Subcutaneous abdominal adipose tissue (tissue), 5 donors: ENCODE measurements around the gene DUOX1.

Source experiments
- H3K27ac ChIP-seq: one replicate; pipeline ENCODE4 v1.7.0; 2013; ENCODE audit warnings: low read depth, mild to moderate bottlenecking, inconsistent platforms, low read length, moderate library complexity
- H3K27me3 ChIP-seq, 5 donors: one replicate each; pipeline ENCODE4 v1.7.0; 2013; ENCODE audit warnings: low read length in 5 of 5, inconsistent platforms in 1 of 5; ENCODE audit not compliant: control insufficient read depth in 5 of 5, insufficient read depth in 4 of 5
- H3K36me3 ChIP-seq, 5 donors: one replicate each; pipeline ENCODE4 v1.7.0; 2013; ENCODE audit warnings: low read length in 5 of 5; ENCODE audit not compliant: control insufficient read depth in 5 of 5, insufficient read depth in 5 of 5
- H3K4me1 ChIP-seq, 5 donors: one replicate each; pipeline ENCODE4 v1.7.0; 2013; ENCODE audit warnings: low read length in 5 of 5, mild to moderate bottlenecking in 3 of 5, moderate library complexity in 1 of 5; ENCODE audit not compliant: control insufficient read depth in 5 of 5, insufficient read depth in 5 of 5
- H3K4me3 ChIP-seq, 5 donors: one replicate each; pipeline ENCODE4 v1.7.0; 2013; ENCODE audit warnings: low read length in 5 of 5, low read depth in 1 of 5
- H3K9ac ChIP-seq, 5 donors: one replicate each; pipeline ENCODE4 v1.7.0; 2013; ENCODE audit warnings: low read length in 5 of 5, mild to moderate bottlenecking in 4 of 5, moderate library complexity in 3 of 5
- H3K9me3 ChIP-seq, 5 donors: one replicate each; pipeline ENCODE4 v1.7.0; 2013; ENCODE audit warnings: low read length in 5 of 5; ENCODE audit not compliant: control insufficient read depth in 5 of 5
- donor health status: healthy.
- donor health status: healthy.
- donor health status: healthy.
- donor health status: healthy.
- donor health status: healthy.

Gene DUOX1

DNA sequence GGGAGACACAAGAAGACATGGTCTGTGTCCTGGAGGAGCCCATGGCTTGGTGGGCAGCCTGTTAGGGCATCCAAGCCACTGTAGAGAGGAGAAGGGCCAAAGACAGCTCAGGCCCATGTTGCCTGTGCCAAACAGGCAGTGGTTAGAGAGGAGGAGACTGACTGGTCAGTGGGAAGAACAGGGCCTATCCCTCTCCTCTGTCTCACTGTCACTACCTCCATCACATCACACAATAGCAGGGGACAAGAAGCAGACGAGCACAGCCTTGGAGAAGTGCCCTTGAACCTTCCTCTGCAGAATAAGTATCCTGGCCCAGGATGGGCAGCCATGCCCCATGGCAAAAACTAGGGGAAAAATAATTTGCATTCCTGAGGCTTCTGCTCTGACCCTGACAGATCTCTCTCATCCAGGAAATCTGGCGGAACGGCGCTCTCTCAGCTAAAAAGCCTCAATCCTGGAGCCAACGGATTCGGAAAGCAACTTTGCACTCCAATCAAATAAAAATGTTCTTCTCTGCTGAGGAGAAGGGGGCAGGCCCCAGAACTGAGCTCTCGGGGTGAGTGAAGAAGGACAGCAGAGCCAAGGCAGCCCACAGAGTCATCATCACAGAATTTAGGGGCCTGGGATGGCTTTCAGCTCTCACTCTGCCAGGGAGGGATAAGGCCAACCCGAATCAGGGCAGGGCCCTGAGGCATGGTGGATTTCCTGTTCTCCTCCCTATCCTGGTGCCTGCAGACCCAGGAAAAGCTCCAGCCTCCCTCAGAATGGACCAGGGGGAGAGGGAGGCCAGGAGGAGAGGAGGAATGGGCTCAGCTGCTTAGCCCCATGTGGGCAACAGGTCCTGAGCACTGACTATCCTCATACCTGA lies 56.3 kb downstream of the DUOX1 start:
- H3K4me1 ChIP-seq = peaks cover 0 to 23% (median 18%) of the 10 kb centered on the region in 5 donors
- H3K9ac ChIP-seq = peak overlapping the region in 1 of 5 donors; percentile 38
- peak overlapping the region in 3 of 5 donors; percentile 50 to 55 (median 53) for H3K4me3 ChIP-seq
- peaks cover 0 to 9% (median 0%) of the 10 kb centered on the region in 5 donors for H3K27me3 ChIP-seq
- peak overlapping the region; percentile 17 for H3K27ac ChIP-seq
- no peaks in the 10 kb centered on the region for H3K9me3 ChIP-seq
- no peaks in the 10 kb centered on the region for H3K36me3 ChIP-seq

DNA sequence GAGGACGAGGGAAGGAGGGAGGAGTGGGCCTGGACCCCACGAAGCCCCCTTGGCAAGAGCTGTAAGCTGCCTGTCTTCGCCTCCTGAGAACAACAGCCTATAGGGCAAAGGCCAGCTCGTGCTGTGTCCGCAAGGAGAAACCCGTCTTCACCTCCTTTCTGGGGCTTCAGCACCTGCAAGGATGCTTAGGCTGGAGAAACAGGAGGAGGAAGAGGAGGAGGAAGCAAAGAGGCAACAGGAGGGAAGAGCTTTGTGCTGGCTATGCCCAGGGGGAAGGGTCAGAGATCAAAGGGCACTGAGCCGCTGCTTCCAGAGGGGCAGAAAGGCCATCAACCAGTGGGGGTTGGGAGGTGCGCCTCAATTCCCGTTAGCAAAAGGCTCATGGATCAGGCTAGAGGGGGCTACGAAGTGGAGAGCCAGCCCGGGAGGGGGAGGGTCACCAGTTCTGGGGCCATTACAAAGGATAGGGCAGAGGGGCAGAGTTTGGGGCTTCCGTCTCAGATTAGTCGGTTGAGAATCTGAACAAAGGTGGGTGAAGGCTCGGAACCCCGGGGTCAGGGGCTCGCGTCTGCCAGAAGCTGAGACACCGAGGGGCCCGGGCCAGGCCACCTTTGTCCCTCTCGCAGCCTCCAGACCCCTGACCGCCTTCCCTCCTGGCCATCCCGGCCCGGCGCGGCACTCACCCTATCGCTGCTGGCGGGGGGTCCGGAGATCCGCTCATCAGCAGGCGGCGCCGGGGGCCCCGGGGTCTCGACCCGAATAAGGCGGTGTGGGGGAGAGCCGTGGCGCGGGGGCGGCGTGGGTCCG lies 57.2 kb downstream of the DUOX1 start:
- Histone ChIP-seq H3K4me3 (peak overlapping the region; percentile 5 to 55 (median 50)), H3K9ac (peak overlapping the region in 3 of 5 donors; percentile 11 to 38 (median 13)), H3K27me3 (peaks cover 0 to 9% (median 0%) of the 10 kb centered on the region in 5 donors), H3K36me3 (no peaks in the 10 kb centered on the region), H3K27ac (peak overlapping the region; percentile 17), H3K9me3 (no peaks in the 10 kb centered on the region), H3K4me1 (peaks cover 0 to 23% (median 18%) of the 10 kb centered on the region in 5 donors)

DNA sequence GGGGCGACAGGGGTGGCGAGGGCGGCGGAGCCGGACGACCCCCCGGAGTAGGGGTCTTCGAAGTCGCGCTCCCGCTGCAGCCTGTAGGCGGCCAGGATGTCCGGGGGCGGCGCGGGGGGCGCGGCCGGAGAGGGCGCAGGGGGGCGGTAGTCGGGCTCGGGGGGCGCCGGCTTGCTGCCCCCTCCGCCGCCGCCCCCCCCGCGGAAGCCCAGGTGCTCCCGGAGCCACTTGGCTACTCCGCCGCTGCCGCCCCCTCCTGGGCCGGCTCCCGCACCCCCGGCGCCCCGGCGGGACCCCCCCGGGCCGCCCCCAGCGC lies 57.7 kb downstream of the DUOX1 start:
- Histone ChIP-seq H3K4me1 (peaks cover 0 to 23% (median 18%) of the 10 kb centered on the region in 5 donors), H3K27ac (no peak overlapping the region), H3K9ac (no peak overlapping the region)

DNA sequence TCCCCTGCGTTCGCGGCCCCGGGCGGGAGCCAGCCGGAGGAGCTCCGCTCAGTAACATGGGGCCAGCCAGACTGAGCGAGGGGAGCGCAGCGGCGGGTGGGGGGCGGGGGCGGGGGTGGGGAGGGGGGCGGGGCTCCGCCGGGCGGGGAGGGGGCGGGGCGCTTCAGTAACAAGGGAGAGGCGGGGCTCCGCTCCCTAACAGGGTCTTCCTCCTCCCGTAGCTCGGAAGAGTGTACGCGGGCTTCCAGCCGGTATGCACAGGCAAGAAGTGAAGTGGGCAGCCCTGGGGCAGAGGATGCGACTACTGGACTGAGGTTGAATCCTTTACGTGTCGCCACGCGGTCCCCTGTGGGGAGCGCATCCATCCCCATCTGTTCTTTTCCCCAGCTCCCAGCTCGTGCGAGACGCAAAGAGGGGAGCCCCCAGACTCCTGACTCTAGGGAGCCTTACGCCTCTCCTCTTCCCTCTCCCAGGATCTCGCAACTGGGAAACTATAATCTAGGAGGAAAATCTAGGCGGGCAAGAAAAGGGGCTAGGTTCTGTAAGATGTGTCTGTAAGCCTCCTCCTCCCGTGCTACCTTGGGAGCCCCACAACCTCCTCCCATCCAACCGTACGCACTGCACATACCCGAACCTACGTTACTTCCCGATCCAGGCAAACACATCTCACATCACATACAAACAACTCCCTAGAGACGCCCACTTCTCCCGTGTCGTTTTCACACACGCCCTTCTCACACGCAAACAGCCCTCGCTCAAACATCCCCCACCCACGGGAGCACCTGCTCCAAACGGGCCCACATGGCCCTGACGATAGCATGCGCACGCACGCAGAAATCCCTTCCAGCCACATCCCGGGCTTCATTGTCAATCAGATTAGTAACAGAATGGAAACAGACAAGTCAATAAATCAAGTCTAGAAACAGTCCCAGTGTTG lies 58.4 kb downstream of the DUOX1 start, which contains the start of gene SHF:
Gene SHF, minus strand, starts transcription at position 73 of the 937 bp plus-strand sequence. Its CDS starts 15 bp downstream, at position 58.
- H3K9ac ChIP-seq = peak within 1 kb of the TSS in 3 of 5 donors; percentile 59 to 74 (median 68)
- H3K36me3 ChIP-seq = no peaks in the 10 kb centered on the region
- H3K27ac ChIP-seq = peak within 1 kb of the TSS; percentile 17
- no peaks in the 10 kb centered on the region for H3K9me3 ChIP-seq
- H3K4me3 ChIP-seq = peak within 1 kb of the TSS; percentile 71 to 88 (median 84)
- peaks cover 0 to 23% (median 18%) of the 10 kb centered on the region in 5 donors for H3K4me1 ChIP-seq
- peaks cover 0 to 9% (median 0%) of the 10 kb centered on the region in 5 donors for H3K27me3 ChIP-seq

More for the DNA sequence above, 57.7 kb downstream of the DUOX1 start:
- H3K9me3 ChIP-seq = no peaks in the 10 kb centered on the region
- peaks cover 0 to 9% (median 0%) of the 10 kb centered on the region in 5 donors for H3K27me3 ChIP-seq
- H3K4me3 ChIP-seq = peak overlapping the region in 3 of 5 donors; percentile 11 to 55 (median 53)
- H3K36me3 ChIP-seq = no peaks in the 10 kb centered on the region

DNA sequence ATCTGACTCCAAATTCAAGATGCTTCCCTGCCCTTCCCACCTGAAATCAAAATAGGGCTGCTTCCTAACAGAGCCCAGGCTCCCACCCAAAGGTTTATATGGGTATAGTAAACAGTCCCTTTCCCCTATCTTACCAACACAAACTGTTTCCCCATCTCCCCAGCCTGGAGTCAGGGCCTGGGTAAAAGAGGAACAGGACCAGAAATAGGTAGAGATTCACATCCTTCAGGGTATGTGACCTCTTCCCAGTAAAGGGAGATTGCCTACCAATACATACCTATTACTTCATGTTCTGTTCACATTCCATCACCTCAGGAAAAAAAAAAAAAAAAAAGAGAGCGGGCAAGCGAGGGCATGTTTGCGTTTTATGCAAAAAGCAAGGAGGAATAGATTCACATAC lies 67.7 kb downstream of the DUOX1 start:
- H3K9ac ChIP-seq = no peak overlapping the region
- H3K9me3 ChIP-seq = no peaks in the 10 kb centered on the region
- H3K36me3 ChIP-seq = no peaks in the 10 kb centered on the region
- no peaks in the 10 kb centered on the region for H3K27me3 ChIP-seq
- peaks cover 0 to 23% (median 13%) of the 10 kb centered on the region in 5 donors for H3K4me1 ChIP-seq
- no peak overlapping the region for H3K27ac ChIP-seq
- peak overlapping the region; percentile 76 to 97 (median 95) for H3K4me3 ChIP-seq

DNA sequence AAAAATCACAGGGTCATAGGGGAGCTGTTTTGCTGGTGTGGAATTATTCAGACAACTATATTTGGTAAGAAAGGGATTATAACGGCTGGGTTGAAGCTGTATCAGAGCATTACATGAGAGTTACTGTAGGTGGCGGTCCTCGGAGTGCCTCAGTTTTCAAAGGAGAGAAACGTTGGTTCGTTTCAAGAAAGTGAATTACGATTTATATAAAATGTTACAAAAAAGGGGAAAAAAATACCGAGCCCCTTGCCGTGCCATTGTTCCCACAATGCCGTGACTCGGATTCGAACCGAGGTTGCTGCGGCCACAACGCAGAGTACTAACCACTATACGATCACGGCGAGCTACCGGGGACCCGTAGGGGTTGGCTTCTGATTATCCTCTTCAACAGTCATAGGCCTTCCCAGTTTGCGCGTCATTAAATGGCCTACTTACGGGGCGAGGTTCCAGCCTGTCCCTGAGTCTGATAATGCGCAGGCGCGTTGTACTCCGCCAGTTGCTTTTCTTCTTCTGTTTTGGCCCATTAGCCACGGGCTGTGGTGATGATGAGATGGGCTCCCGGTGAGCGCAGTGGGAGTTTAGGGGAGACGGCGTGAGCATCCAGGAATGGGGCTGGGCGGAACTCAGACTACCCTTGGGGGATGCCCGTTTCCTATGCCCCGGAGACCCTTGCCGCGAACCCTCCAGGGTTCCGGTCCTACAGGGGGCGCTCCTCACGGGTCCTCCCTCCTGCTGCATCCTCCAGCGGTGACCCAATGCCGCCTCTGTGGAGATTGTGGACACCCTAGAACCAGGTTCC lies 68.7 kb downstream of the DUOX1 start:
- no peaks in the 10 kb centered on the region for H3K36me3 ChIP-seq
- H3K27ac ChIP-seq = peak overlapping the region; percentile 90
- H3K9ac ChIP-seq = peak overlapping the region in 4 of 5 donors; percentile 70 to 86 (median 82)
- peaks cover 0 to 30% (median 19%) of the 10 kb centered on the region in 5 donors for H3K4me1 ChIP-seq
- H3K27me3 ChIP-seq = no peaks in the 10 kb centered on the region
- no peaks in the 10 kb centered on the region for H3K9me3 ChIP-seq
- H3K4me3 ChIP-seq = peak overlapping the region; percentile 76 to 97 (median 95)

DNA sequence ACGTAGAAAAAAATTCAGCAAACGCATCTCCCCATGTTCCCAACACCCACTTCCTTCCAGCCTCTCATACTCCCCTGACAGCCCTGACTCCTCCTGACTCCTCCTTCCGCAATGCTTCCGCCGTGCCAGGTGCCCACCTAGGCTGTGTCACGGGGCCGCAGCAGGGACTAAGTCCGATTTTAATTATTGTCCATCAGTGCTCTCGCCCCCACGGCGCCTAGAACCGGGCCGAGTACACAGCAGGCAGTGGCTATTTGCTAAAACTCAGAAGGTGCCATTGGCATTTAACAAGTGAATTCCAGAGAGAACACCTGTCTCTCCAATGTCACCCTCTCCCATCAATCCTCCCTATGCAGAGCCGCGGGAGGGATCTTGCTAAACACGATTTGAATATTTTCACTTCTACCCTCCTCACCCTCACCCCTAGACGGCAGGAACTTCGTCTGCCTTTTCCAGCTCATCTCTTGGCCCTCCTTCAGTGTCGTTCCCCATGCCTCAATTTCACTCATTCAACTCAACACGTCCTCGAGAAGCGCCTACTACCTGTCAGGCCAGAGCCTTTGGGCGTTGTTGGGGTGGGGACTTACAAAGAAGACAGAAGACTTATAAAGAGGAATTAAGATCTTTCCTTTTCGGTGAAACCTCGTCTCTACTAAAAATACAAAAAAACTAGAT lies 69.5 kb downstream of the DUOX1 start:
- Histone ChIP-seq H3K27me3 (no peaks in the 10 kb centered on the region), H3K27ac (peak overlapping the region; percentile 90), H3K9me3 (no peaks in the 10 kb centered on the region), H3K9ac (peak overlapping the region in 4 of 5 donors; percentile 70 to 86 (median 78)), H3K36me3 (no peaks in the 10 kb centered on the region), H3K4me3 (peak overlapping the region; percentile 76 to 97 (median 95)), H3K4me1 (peaks cover 0 to 32% (median 19%) of the 10 kb centered on the region in 5 donors)

DNA sequence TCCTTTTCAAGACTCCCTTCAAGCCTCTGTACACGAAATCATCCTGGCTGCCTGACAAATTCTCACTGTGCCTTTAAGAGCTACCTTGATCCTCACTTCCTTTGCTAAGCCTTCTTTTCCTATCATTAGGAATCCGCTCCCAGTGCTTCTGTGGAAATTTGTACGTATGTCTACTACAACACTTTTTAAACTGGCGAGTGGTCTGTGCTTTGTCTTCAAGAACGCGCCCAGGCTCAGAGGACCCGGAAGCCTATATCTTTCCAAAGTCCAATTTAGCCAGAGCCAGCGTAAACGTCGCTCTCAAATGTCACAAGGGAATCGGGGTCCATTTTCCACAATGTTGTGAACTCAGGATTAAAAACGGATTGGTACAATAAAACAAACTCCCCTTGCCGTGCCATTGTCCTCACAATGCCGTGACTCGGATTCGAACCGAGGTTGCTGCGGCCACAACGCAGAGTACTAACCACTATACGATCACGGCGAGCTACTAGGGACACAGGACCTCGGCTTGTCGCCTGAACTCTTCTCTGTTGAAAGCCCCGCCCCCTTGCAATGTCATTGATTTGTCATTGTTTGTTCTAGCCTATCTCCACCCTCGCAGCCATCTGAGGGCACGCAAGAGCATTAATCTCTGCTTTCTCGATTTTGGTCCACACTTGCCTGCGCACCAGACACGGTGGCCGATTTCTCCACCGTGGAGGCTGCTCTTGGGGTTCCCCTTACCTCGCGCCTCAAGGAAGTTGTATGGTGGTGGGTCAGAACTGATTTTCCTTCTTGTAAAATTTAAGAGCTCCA lies 70.4 kb downstream of the DUOX1 start:
- no peaks in the 10 kb centered on the region for H3K36me3 ChIP-seq
- H3K9ac ChIP-seq = peak overlapping the region; percentile 69 to 89 (median 75)
- H3K27ac ChIP-seq = peak overlapping the region; percentile 90
- no peaks in the 10 kb centered on the region for H3K9me3 ChIP-seq
- no peaks in the 10 kb centered on the region for H3K27me3 ChIP-seq
- H3K4me3 ChIP-seq = peak overlapping the region; percentile 58 to 97 (median 95)
- peaks cover 0 to 32% (median 19%) of the 10 kb centered on the region in 5 donors for H3K4me1 ChIP-seq
